GM21381 (cell line): ENCODE data around the gene CHRNA3.

Experiments
- ATAC-seq: cut with Tn5 transposase; IDR thresholded peaks from one replicate; pipeline ENCODE4 v1.9.1; 2021; ENCODE audit warnings: mild to moderate bottlenecking, moderate library complexity; ENCODE audit not compliant: unreplicated experiment

Gene CHRNA3

GRCh38 chr15:78620527-78621421 lies at the start of gene CHRNA3:
CHRNA3 (minus strand) TSS chr15:78620996; CDS start chr15:78620794, 202 bp downstream.
- no peak for ATAC-seq

DNA sequence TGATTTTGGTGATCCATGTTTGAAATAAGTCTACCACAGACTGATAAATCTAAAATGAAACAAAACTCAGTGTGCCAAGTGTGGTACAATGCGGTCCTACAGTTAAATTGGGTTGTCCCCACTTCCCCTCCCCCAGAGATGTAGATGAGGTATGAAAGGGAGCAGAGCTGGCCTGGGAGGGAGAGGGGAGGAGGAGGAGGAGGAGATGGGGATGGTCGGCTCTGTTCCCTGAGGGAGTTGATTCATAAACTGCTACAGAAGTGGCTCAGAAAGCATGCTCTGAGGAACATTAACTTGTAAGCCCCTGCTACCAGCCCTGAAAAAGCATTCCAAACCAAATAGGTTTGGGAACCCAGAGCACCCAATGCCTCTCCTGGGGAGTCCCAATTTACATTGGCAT lies 48.2 kb upstream of the CHRNA3 start:
- ATAC-seq, result no peak

- ATAC-seq, result no peak
Measured at GRCh38 chr15:78667578-78668236, 46.9 kb upstream of the CHRNA3 start.

GRCh38 chr15:78666010-78666409 lies 45.2 kb upstream of the CHRNA3 start:
- no peak for ATAC-seq

GRCh38 chr15:78663703-78664102 lies 42.9 kb upstream of the CHRNA3 start:
- ATAC-seq, result no peak

DNA sequence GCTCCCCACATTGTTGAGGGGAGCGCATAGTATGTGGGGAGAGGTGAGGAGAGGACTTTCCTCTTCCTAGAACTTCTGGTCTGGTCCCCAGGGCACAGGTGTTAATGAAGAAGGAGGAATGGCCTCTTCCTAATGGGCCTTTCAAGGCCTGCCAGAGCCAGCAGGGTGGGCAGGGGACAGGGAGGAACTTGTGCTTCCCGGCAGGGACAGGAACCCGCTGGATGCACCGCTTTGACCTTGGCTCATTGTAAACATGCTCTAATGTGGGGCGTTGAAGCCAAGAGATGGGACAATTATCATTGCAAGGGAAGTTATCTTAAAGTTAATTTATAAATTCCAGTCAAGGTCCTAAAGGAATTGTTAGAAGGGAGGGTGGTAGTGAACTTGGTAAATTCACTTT lies 41.2 kb upstream of the CHRNA3 start:
- ATAC-seq, result no peak

- no peak for ATAC-seq
Measured at GRCh38 chr15:78661001-78661400, 40.2 kb upstream of the CHRNA3 start.

DNA sequence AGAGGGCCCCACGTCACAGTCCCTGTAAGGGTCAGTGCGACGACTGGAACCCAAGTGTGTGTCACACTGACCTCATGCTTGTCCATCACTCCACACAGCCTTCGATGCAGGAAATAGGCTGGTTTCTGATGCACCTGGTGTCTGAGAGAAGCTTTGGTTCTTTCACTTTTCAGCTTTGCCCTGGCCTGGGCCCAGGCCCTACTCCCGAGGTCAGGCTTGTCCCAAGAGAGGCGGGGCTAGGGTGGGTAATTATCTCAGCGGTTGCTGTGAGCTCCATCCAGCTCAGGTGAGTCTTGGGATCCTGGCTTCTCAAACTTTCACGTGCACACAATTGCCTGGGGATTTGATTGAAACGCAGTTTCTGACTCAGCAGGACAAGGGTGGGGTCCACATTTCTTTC lies 39.8 kb upstream of the CHRNA3 start:
- ATAC-seq, result no peak

DNA sequence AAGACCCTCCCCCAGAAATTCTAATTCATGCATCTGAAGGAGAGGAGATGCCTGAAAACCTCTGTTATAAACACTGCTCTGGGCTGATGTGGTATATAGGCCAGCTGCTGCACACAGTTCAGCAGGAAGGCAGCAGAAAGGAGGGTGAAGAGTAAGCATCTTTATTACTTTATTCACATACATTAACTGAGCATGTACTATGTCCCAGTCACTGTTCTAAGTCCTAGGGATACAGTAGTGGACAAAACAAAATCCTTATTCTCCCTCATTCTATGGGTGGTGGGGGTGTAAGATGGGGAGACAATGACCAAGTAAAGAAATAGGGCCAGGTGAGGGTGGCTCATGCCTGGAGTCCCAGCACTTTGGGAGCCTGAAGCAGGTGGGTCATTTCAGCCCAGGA lies 38.0 kb upstream of the CHRNA3 start:
- no peak for ATAC-seq

DNA sequence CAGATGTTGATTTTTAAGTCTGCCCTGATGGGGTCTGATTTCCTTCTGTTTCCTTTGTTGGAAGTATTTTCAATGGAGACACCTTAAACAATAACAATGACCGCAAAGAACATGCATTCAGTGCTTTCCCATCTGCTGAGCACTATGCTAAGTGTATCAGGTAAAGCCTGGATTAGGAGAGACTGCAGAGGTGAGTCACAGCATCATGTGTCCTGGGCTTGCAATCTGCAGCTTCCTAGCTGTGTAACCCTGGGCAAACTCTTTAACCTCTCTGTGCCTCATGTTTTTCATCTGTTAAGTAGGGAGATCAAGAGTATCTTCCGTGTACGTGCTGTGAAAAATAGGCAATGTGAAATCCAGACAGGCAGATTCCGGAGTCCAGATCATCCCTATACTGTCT lies 33.5 kb upstream of the CHRNA3 start:
- no peak for ATAC-seq

DNA sequence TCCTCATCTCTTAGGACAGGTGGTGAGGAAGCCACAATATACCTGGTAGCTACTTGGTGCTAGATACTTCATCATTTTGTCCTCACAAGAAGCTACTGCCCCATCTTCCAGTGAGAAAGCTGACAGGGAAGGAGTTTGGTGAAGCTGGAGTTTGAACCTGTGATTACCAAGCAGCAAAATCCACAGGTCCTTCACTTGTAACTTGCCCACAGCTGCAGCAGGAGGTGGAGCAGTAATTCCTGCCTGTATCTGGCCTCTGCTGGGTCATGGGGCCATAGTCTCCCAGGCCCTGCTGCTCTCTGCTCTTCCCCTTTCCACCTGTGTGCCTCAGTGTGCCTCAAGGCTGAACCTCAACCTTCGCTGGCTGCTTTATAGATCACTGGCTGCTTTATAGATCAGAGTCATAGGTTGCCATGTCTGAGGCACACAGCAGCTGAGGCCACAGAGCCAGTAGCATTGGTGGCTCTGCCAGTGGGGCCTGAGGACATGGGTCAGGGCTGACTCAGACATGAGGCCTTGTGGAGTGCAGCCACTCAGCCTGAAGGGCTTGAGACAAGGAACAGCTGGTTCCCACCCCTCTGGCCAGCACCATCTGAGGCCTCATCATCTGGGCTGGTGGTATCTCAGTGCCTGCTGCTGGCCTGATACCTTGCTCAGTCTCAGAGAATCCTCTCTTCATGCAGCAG lies 31.3 kb upstream of the CHRNA3 start:
- ATAC-seq, result no peak

- ATAC-seq, result no peak
Measured at GRCh38 chr15:78651007-78651406, 30.2 kb upstream of the CHRNA3 start.

DNA sequence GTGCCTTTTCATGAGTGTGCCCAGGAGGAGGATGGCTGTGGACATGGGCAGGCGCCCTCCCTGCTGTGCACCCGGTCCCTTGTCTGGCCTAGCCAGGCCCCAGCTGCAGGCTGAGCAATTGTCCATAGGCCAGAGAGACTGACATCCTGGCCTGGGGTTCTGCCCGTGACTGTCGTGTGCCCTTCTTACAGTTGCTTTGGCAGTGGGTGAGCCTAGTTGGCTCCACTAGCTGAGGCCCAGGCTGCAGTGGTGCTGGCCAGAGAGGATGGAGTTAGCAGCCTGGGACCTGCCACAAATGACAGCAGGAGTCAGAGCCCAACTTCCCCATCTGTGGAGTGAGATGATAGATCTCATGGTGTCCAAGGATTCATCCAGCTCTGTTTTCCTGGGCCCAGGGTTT lies 29.2 kb upstream of the CHRNA3 start:
- no peak for ATAC-seq

DNA sequence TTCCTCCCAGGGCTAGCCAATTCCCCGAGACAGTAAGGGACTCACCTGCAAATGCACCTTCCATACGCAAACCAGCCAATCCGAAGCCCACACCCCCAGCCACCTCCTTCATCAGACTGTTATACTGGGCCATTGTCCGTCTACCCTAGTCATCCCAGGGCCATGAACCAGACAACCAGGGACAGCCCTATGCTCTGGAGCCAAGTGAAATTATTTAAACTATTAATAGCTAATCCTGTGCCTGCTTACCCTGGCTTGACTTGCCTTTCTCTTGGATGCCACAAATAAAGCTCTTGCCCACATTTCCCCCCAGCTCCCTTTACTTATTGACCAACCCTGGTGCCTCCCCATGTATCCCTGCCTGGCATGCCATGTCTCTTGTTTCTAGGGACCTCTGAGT lies 24.2 kb upstream of the CHRNA3 start:
- ATAC-seq, result no peak

- ATAC-seq, result no peak
Measured at GRCh38 chr15:78642331-78642730, 21.5 kb upstream of the CHRNA3 start.

DNA sequence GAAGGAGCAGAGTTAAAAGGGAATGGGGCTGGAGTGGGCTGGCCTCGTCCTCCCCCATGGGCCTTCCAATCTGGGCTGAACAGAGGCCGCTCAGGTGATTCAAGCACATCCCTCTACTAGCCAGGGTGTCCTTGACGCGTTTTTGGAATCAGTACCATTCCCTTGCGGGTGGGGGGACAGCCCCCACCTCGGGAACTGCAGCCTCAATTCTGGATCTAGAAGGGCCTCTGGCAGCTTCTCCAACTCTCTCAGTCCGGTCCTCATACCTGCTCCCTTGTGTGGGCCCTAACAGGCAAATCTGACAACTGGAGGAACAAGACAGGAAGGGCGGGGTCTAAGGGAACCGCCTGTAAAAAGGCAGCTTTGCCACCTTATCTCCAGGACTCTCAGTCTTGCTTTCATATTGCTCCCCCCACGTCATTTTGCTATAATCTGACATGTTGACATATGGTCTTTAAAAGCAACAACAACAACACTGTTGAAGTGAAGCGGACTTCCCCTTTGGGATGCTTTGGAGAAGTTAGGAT lies 21.0 kb upstream of the CHRNA3 start:
- ATAC-seq, result no peak

DNA sequence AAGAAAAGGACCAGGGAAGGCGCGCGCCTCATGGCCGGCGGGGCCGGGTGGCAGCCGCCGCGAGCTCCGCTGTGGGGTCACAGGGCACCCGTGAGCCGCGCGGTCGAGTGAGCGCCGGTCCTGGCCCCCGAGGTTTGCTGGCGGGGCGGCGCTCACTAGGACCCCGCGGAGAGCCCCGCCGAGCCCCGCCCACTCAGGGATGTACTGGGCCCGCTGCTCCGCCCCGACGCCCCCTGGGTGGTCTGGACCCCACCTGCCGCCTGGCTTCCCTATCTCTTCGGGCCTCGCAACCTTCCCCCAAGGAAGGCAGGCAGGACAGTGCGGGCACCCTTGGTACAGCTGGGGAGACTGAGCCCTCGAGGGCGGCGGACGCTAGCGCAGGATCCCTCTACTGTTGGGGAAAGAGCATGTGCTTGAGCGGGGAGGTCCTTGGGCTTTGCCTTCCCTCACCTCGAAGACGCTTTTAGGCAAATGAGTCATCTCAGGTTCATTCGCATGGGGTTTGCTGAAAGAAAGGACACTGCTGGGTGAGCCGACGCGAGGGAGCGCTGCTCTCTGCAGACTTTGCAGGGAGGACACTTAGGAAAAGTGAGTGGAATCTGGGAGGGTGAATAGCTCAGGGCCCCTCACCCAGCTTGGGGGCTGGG lies 20.4 kb upstream of the CHRNA3 start, which contains the start of gene CHRNB4:
Gene CHRNB4, minus strand, starts transcription at position 109 of the 647 bp plus-strand sequence. Its CDS starts 77 bp downstream, at position 32.
- ATAC-seq, result no peak

DNA sequence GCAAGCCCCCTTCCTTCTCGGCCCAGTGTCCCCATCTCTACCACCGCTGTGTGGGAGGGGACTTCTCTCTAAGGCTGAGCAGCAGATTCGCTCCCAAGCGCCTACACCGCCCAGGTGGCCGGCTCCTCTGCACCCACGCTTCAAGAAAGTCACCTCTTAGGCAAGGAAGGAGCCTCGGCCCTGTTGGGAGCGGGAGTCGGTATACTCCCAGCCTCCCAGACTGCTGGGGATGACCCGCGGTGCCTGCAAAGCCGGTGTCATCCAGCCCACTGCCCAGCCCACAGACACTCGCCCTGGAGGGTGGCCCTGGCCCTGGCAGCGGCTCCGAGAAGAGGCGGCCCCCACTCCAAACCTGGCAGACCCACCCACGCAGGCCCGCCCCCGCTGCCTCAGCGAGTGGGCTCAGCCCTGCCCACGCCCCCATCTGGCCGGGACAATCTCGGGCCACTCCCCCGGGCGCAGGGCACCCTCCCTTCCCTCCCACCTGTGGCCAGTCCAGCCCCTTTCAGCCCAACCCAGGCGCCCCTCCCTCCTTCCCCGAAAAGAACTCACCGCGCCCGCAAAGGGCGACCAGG lies 19.8 kb upstream of the CHRNA3 start:
- no peak for ATAC-seq

DNA sequence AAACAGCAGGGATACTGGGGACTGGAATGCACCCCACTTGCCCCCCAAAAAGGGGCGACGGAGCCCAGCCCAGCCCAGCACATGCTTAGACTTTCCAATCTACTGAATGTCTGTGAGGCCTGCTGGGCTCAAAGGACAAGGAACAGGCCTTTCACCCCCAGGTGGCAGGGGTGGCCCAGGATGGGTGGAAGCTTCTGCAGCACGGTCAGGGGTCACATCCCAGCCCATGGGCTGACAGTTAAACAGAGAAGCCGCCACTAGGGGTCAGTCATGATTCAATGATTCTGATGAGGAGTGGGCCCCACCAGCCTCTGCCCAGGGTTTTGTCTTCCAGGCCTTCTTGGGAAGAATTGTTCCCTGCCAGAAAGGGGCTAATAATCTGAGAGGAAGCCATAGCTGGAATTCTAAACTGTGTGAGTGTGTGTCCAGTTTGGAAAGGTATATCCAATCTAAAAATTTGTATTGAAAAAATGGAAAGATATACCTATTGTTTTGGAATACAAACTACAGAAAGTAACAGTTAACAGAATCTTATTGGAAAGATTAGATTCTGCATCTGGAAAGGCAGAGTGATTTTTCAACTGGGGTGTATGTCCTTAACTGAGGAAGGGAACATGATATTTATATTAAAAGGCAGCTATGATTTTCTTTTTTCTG lies 18.0 kb upstream of the CHRNA3 start:
- ATAC-seq, result no peak
